GM18951 (cell line): ENCODE data around the gene NUBPL.
"Not testable (repeated sequence)": the region's sequence is repeated elsewhere in the genome, so short reads cannot be mapped to it uniquely, and the experiment has no call there.

ENCODE experiments used
- POLR2A ChIP-seq: IDR thresholded peaks from 4 replicates; pipeline ENCODE4 v1.6.1; 2011; ENCODE audit warnings: mild to moderate bottlenecking; ENCODE audit not compliant: insufficient read length, insufficient read depth; ENCODE audit errors: extremely low read depth
- in situ Hi-C: fragments of 300-500 bp; cut with MboI; formaldehyde crosslinking; loops from one replicate; pipeline ENCODE4 v1.12.0; 2022; ENCODE audit warnings: low sequenced_read_pairs, mixed read lengths, inconsistent platforms; ENCODE audit not compliant: unreplicated experiment

The NUBPL gene

GRCh38 chr14:31843361-31844091, 282.3 kb downstream of the NUBPL start:
- no peak for TF ChIP-seq POLR2A
- in situ Hi-C loops: no loop called here

GRCh38 chr14:31854508-31855075, 293.4 kb downstream of the NUBPL start:
- in situ Hi-C loops: no loop called here
- no peak for TF ChIP-seq POLR2A

- in situ Hi-C loops: no loop called here
- no peak for TF ChIP-seq POLR2A
These were observed 294.1 kb downstream of the NUBPL start for GRCh38 chr14:31855262-31855661.

GRCh38 chr14:31856003-31856402, 294.8 kb downstream of the NUBPL start:
- in situ Hi-C loops: not testable (repeated sequence)

GRCh38 chr14:31858868-31859267, 297.7 kb downstream of the NUBPL start:
- no peak for TF ChIP-seq POLR2A
- in situ Hi-C loops: no loop called here

- in situ Hi-C loops: no loop called here
These were observed 304.0 kb downstream of the NUBPL start for GRCh38 chr14:31864937-31865855.

GRCh38 chr14:31867570-31867969, 306.4 kb downstream of the NUBPL start:
- in situ Hi-C loops: no loop called here
- no peak for TF ChIP-seq POLR2A

More at GRCh38 chr14:31864937-31865855, 304.0 kb downstream of the NUBPL start:
- no peak for TF ChIP-seq POLR2A

- in situ Hi-C loops: not testable (repeated sequence)
These were observed 306.9 kb downstream of the NUBPL start for GRCh38 chr14:31868096-31868495.

- in situ Hi-C loops: no loop called here
- no peak for TF ChIP-seq POLR2A
These were observed 315.5 kb downstream of the NUBPL start for GRCh38 chr14:31876741-31877140.

- no peak for TF ChIP-seq POLR2A
- in situ Hi-C loops: no loop called here
These were observed 316.1 kb downstream of the NUBPL start for GRCh38 chr14:31877255-31877798.

- TF ChIP-seq POLR2A: no peak
- in situ Hi-C loops: no loop called here
These were observed 318.6 kb downstream of the NUBPL start for GRCh38 chr14:31879661-31880348.

- in situ Hi-C loops: no loop called here
- no peak for TF ChIP-seq POLR2A
These were observed 319.7 kb downstream of the NUBPL start for GRCh38 chr14:31880935-31881334.
